SKM-1 (cell line): Measurements from ENCODE around the gene ADGRL1.
"Not testable (repeated sequence)": the region's sequence is repeated elsewhere in the genome, so short reads cannot be mapped to it uniquely, and the experiment has no call there.

Source experiments
- DNase-seq: peaks from one replicate; lab custom pipeline; 2025; ENCODE audit not compliant: unreplicated experiment; lab: John Stamatoyannopoulos, UW

The ADGRL1 gene

DNA sequence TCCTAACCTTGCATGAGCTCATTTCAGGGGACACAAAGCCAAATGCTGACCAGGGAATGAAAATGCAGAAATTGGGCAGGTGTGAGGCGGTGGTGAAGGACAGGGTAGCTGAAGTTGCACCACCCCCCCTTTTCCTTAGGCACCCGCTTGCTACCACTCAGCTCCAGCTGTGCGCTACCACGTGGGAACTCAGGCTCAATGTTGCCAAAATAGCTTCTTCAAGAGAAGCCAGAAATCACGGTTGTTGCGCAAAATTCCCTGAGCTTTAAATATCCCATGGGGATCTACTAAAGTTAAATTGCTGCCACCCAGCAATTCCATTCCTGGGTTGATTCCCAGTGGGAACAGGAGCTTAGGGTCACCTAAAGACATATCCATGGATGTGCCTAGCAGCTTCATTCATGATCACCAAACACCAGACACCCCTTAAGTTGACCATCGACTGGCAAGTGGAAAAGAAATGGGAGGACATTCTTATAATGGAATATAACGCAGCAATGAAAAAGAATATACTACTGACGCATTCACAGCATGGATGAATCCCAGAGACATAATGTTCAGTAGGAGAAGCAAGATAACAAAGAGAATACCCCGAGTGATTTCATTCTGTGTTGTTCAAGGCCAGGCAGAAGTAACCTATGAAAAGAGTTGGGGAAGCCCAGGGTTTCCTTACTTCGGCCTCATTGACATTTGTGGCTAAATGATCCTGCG, 12.8 kb upstream of the ADGRL1 start:
- DNase-seq: no peak

DNA sequence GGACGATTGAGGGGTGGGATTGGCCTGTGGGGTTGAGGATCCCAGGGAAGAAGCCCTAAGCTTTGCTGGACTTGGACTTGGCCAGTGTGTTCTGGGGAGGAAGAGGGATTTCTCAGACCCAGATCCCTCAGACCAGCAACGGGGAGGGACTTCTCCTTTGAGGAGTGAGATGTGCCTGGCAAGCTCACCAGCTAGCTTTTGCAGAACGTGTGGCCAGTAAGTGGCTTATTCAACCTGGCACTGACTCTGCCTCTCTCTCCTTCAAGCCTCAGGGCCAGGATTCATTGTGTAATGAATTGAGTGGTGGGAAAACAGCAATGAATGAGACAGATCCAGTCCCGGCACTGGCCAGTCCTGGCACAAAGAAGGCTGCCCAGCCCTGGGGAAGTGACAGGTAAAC, 11.9 kb upstream of the ADGRL1 start:
- DNase-seq: not testable (repeated sequence)

DNA sequence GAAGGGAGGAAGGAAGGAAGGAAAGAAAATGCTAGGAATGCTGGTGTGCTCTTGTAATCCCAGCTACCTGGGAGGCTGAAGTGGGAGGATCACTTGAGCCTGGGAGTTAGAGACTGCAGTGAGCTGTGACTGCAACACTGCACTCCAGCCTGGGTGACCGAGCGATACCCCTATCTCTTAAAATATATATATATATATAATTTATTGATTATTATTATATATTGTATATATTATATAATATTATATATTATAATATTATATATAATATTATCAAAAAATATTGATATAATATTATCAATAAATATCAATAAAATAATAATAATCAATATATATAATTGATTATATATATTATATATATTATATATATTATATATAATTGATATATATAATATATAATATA, 8.6 kb upstream of the ADGRL1 start:
- DNase-seq: no peak

DNA sequence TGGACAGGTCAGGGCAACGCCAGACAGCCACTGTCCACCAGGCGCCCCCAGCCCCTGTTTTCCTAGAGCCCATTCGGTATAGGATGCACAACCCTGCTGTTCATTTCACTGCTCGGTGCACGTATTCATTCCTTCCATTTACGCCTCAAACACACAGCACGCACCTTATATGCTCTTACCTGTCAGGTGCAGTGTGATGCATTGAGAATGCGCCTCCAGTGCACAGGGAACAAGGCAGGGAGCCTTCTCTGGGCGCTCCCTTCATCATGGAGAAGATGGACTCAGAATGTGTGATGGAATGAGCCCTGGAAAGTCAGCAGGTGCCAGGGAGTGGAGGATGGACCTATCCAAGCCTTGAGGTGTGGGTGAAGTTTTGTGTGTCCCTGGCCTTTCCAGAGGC, 4.2 kb upstream of the ADGRL1 start:
- DNase-seq: not testable (repeated sequence)

DNA sequence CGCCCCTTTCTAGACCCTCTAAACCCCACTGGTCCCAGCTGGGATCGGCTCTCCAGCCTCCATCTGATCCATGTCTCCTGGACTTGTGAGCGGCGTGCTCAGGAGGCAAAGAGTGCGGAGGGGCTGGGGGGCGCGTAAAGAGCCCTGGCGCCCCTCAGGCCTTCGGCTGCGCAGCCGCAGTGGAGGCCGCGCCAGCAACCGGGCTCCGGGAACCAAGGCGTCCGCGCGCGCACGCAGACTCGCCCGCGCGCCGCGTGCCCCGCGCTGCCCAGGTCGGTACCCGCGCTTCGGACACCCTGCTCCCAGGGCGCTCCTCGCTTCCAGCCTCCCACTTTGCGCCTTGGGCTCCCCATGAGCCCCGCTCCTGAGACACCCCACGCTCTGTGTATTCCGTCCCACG, 3.4 kb upstream of the ADGRL1 start:
- DNase-seq: not testable (repeated sequence)

DNA sequence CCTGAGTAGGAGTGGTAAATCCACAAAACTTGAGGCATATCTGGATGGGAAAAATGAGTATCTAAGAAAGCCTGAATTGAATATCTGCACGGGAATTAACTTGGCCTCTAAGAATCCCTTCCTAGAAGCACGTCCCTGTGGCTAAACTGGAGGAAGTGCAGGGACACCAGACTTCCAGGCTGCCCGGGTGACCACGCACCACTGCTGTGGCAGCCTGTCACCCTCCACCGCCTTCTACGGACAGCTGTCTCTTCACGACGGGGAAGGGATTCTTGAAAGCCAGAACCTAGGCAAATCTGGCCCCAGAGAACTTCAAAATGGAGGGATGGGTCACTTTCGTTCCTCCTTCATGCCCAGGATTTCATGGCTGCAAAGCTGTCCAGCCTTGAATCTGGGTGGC, 2.5 kb upstream of the ADGRL1 start:
- not testable (repeated sequence) for DNase-seq

DNA sequence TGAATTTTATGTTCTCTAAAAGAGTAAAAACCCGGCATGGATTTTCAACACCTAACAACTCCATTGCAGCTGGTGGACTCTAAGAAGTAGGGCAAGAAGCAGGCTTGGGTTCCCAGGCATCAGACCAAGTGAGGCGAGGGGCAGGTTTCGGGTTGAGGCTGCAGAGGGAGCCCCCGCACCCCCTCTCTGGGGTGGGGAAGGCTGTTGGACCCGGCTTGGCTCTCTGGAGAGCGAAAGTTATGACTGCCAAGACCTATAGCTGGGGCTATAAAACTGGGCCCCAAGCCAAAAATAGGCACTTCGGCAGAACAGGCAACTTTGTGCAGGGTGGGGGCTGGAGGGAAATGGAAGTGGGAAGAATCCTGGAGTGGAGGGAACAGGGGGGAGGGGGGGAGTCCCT, 1.8 kb upstream of the ADGRL1 start:
- DNase-seq: not testable (repeated sequence)

DNA sequence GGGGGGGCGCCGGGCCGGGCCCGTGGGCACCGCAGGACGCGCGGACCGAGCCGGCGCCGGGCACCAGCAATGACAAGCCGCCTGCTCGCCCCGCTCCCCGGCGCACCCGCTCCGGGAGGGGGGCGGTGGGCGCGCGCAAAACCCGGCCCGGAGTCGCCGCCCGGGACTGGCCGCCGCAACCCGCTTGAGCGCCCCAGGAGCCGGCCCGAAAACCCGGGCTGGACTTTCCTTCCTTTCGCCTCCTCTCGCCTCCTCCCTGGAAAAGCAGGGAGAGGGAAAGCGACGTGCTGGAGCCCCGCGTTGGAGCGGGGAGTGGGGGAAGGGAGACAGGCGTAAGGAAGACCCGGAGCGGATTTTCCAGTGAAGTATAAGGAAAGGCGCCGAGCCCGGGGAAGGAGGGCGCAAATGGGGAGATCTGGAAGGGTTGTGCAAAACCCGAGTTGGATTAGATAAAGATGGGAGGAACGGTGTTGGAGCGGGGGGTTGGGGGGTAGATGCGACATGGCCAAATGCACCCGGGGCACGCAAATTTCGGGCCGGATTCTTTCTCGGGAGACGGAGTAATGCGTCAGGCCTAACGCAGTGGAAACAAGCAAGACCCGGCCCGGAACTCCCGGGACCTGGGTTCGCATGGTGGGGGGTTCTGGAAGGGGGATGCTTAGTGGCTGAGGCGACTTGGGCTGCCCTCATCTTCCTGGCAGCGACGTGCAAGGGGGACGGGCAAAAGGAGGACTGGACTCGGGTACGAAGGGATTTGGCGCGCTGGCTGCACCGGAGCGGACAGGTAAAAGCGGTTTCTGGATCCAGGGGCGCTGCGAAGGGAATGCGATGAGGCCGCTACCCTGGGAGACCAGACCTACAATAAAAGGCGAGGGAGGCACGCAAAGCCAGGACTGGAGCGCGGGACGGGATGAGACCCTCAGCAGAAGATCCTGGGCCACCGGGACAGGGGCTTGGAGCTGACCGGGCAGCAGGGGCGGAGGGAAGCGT, 1.1 kb upstream of the ADGRL1 start:
- peak; percentile 59 for DNase-seq

DNA sequence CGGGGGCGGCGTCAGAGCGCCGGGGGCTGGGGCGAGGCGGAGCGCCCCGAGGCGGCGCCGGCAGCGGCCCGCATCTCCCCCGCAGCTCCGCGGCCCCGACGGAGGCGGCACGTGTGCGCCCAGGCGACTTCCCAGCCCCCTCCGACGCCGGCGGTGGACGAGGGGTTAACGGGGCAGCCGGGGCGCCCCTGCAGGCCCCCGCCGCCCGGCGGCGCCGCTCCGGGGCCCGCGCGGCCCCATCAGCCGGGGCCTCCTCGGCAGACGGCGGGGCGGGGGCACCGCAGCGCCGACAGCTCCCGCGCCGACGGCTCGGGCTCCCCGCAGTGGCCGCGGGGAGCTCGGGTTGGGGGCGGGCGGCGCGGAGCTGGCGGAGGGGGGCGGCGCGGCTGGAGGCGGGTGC, 339 bp upstream of the ADGRL1 start:
- not testable (repeated sequence) for DNase-seq

DNA sequence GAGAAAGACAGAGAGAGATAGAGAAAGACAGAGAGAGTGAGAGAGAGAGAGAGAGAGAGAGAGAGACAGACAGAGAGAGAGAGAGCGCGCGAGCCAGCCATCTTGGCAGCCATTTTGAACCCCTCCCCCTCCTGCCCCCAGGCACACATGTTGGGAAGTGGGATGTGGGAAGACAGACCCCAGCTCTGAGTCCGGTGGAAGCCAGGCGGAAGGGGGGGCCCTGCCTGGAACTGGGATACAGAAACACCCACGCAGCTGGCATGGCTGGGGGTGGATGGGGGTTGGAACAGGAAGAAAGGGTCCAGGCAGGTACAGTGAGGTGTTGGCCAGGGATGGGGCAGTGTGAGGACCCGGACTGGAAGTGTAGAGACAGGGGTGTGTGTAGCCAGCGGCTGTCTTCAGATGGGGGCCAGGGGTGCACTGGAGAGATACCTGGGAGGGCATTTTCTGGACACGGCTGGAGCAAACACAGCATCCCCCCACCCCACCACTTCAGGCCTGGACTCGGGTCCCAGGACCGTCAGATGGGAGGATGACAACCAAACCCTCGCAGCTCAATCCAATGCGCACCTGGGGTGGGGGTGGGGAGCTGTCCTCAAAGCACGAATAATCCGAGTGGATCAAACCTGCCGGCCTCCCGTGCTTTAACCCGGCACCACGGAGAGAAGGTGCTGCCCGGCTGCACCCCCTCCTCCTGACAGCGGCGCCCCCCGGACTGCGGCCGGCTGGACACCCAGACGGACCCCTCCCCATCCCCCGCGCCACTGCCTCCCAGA, 1.1 kb downstream of the ADGRL1 start:
- not testable (repeated sequence) for DNase-seq

DNA sequence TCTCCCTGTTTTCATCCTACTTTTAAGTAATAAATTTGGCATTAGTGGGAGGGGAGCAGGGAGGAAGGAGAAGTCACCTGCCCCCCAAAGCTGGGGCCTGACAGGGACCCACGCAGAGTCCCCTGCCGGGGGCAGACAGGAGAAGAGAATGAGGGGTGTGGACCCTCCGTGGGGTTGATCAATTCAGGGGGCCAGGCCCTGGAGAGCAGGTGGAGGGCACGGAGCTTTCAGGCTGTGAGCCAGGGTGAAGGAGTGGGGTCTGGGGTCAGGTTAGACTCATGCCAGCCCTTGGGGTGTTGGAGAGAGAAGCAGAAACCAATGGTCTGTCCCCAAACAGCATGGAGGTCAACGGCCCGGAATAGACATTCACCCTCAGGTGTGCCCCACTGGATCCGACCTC, 1.8 kb downstream of the ADGRL1 start:
- DNase-seq: not testable (repeated sequence)

DNA sequence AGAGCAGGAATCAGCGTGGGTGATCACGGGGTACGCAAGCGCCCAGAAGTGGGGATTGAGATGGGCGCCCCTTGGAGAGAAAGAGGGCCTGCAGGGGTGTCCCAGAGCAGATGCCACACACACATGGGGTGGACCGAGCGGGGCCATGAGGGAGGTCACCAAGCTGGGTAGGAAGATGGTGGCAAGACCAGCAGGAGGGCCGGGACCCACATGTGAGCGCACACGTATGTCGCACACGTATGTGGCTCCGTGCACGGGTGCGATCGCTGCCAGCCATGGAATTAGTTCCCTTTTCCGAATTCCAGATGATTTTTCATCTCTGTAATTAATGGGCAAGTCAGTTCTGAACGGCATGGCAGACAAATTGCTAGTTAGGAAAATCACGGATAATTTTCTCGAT, 2.2 kb downstream of the ADGRL1 start:
- DNase-seq: not testable (repeated sequence)

DNA sequence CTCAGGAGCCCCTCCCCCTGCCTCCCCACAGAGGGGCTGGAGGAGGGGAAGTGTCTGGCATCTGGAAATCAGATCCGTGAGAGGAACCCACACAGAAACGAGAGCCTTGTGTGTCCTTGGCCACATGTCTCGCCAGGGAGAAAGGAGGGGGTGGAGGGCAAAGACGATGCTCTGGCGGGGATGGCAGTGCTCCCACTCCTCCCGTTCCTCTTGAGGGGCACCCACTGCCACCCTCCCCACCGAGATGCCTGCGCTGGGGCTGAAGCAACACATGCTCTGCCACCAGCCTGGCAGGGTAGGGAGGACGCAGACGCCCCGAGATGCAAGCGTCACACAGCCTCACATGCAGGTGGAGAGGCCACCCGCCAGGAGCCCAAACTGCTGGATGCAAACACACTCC, 2.8 kb downstream of the ADGRL1 start:
- DNase-seq: no peak

DNA sequence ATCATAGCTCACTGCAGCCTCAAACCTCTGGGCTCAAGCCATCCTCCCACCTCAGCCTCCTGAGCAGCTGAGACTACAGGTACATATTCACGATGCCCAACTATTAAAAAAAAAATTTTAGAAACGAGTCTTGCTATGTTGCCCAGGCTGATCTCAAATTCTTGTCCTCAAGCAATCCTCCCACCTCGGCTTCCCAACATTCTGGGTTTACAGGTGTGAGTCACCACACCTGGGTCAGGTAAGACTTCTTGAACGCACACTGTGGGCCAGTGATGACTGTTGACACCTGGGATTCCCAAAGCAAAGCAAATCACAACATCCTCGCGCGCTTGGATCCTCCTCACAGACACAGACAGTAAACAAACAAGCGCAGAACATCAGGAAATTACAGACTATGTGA, 4.5 kb downstream of the ADGRL1 start:
- not testable (repeated sequence) for DNase-seq

DNA sequence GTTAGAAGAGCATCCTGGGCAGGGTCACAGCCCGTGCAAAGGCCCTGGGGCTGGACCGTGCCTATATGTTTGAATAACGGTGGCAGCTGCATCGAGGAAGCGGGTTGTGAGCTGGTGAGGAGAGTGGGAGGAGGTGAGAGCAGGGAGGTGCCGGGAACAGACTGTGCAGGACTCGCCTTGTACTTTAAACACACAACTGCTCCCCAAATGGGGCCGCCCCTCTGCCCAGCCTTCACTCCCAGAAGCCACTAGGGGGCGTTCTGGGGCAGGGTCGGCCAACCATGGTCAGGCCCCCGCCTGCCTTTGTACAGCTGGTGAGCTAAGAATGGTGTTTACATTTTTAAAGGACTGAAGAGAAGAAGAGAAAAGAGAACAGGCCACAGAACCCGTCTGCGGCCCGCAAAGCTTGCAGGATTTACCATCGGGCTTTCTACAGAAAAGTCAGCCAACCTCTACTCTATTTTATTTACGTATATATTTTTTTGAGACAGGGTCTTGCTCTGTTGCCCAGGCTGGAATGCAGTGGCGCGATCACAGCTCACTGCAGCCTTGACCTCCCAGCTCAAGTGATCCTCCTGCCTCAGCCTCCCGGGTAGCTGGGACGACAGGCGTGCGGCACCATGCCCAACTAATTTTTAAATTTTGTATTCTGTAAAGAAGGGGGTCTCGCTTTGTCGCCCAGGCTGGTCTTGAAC, 5.7 kb downstream of the ADGRL1 start:
- DNase-seq: not testable (repeated sequence)

DNA sequence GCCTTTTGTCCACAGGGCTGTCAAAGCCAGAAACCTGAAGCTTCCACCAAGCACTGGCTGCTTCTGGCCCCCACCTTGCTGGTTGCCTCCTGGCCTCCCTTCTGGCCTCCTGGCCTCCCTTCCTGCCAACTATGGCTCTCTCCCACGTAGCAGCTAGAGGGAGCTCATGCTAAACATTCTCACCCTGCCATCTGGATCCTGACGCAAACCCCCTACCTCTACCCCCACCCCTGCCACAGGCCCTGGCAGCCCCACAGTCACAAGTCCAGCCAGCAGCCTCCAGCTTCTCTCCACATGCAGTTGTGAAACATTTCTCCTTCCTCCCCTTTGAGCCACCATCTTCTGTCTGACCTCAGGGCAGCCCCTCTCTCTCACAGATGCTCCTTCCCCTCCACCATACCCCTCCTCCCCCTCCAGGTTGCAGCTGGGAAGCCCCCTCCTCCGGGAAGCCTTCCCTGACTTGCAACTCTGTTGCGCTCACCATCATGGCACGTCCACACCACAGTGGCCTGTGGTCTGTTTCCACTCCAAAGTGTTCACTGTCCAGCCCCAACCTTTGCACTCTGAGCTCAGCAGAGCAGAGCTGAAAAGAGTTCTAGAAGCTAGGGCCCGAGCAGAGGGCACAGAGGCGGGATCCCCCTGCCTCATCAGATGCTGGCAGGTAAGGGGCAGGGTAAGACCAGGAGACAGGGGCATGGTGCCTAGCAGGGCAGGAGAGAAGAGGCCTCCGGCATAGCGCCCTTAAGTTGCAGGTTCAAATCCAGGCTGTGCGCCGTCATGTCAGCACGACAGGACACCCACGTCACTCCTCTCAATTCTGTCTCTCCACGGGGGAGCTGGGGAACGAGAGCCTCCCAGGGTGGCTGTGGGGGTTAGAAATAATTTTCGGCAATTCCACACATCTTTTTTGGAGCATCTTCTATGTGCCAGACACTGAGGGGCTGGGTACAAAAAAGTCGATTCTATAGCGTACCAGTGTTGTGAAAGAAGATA, 7.3 kb downstream of the ADGRL1 start:
- DNase-seq: no peak

DNA sequence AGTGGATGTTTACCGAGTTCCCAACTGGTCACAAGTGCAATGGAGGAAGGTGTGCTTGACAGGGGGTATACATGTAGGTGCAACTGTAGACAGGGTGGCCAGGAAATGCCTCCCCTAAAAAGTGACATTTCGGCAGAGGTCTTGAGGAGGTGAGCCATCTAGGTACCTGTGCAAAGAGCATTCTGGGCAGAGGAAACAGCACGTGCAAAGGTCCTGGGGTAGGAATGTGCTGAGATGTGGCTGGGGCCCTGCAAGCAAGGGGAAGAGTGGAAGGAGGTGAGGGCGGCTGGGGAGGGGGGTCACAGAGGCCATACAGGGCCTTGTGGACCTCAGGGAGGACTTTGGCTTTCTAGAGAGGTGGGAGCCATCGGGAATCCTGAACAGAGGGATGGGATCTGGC, 8.1 kb downstream of the ADGRL1 start:
- DNase-seq: no peak

DNA sequence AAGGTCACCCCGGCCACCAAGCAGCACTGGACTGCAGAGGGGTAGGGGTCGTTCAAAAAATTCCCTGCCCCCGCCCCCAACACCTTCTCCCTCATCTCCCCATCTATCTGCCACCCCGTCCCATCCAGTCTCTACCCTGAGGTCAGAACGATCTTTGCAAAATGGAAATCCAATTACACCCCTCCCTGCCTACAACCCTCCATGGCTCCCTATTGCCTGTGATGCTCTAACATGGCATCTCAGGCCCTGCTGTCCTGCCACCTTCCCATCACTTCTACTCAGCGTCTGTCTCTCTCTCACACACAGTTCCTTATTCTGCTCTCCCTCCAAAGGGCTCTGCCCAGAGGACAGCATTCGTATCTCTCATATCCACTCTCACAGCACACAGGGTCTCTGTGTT, 8.7 kb downstream of the ADGRL1 start:
- not testable (repeated sequence) for DNase-seq

DNA sequence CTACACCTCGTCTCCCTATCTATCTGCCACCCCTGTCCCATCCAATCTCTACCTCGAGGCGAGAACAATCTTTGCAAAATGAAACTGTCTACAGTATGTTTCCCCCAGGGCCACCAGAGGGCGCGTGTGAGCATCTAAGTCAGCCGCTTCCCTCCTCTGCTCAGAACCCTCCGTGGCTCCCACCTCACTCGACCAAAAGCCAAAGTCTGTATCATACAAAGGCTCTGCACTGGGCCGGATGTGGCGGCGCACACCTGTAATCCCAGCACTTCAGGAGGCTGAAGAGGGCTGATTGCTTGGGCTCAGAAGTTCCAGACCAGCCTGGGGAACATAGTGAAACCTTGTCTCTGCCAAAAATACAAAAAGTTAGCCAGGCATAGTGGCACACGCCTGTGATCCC, 9.9 kb downstream of the ADGRL1 start:
- DNase-seq: peak; percentile 47
